Measurements from ENCODE around the gene GLRA2. TPM values are rescaled to one million over a fixed set of nuclear protein-coding genes. Genes with fewer than 3 reads are reported as not detected.

The GLRA2 gene
- polyA plus RNA-seq, 3 donors from 2014 or later, result not detected

- H3K36me3 Mint-ChIP-seq, result no peaks in the 10 kb centered on the region
- no peak overlapping the region for H3K4me3 Mint-ChIP-seq
- H3K4me1 Mint-ChIP-seq, result no peaks in the 10 kb centered on the region
- no peak overlapping the region for H3K27ac Mint-ChIP-seq
- no peaks in the 10 kb centered on the region for H3K9me3 Mint-ChIP-seq
- peaks cover 0 to 2% (median 0%) of the 10 kb centered on the region in 3 donors for H3K27me3 Mint-ChIP-seq (ENCODE audit: low read depth in 3 of 3)
- no peak for DNase-seq
These were observed 165.3 kb downstream of the GLRA2 start for GRCh38 chrX:14694611-14695010.

DNA sequence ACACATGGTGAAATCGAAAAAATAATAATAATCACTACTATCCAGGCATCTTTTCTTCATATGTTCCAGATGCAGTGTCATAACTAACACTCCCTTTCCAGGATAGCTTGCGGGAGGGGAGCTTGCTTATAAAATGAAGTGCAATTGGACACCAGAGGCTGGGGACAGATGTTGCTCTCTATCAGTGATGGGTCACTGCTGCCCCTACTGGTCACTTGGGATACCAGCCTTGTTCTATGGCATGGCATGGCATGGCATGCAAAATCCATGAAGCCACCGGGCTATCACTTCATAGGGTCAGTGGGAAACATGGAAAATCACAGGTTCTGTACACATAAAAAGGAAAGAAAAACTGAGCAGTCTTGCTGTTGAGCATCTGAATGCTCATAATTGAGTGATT is 168.1 kb downstream of the GLRA2 start:
- no peaks in the 10 kb centered on the region for H3K9me3 Mint-ChIP-seq
- H3K4me1 Mint-ChIP-seq, result no peaks in the 10 kb centered on the region
- no peak overlapping the region for H3K27ac Mint-ChIP-seq
- DNase-seq, result peak in 1 of 3 donors; percentile 1
- no peaks in the 10 kb centered on the region for H3K36me3 Mint-ChIP-seq
- no peak overlapping the region for H3K4me3 Mint-ChIP-seq
- H3K27me3 Mint-ChIP-seq (ENCODE audit: low read depth in 3 of 3), result peaks cover 0 to 2% (median 0%) of the 10 kb centered on the region in 3 donors

DNA sequence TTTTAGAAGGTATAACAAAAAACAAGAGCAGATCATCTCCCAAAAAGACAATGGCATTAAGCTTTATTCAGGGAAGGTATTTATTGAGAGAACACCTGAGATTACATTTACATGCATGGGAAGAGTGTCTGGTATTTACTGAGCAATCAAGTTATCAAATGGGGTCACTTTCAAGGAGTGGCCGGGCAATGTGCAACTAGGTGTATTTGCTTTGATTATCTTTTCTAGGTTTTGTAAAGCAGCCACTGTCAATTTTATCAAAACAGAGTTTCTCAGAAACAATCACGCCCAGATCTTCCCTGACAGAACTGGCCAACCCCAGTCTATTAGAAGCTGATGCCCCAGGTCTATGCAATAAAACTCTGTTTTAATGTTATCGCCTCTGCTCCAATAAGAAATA is 169.5 kb downstream of the GLRA2 start:
- H3K9me3 Mint-ChIP-seq, result no peaks in the 10 kb centered on the region
- H3K4me3 Mint-ChIP-seq, result no peak overlapping the region
- no peaks in the 10 kb centered on the region for H3K4me1 Mint-ChIP-seq
- H3K36me3 Mint-ChIP-seq, result no peaks in the 10 kb centered on the region
- H3K27me3 Mint-ChIP-seq (ENCODE audit: low read depth in 3 of 3), result peaks cover 0 to 4% (median 0%) of the 10 kb centered on the region in 3 donors
- H3K27ac Mint-ChIP-seq, result no peak overlapping the region
- no peak for DNase-seq

DNA sequence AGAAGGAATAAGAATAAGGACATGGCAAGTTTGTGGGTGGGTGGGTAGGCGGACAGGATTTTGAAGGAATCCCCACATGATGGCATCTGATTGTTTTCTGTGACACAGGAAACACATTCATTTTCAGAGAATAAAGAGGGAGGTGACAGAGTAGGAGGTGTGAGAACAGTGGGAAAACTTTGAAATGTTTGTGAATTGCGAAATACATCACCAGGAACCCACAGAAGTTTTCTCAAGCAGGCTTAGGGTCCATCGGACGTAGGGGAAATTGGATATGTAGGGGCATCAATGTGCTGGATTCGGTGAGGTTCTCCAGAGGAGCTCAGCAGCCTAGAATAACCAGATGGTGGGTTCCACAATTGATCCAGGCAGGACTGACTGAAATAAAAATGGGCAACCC is 171.6 kb downstream of the GLRA2 start:
- H3K36me3 Mint-ChIP-seq, result no peaks in the 10 kb centered on the region
- H3K4me1 Mint-ChIP-seq, result no peaks in the 10 kb centered on the region
- peaks cover 0 to 4% (median 0%) of the 10 kb centered on the region in 3 donors for H3K27me3 Mint-ChIP-seq (ENCODE audit: low read depth in 3 of 3)
- H3K9me3 Mint-ChIP-seq, result no peaks in the 10 kb centered on the region
- no peak for DNase-seq
- H3K4me3 Mint-ChIP-seq, result no peak overlapping the region
- no peak overlapping the region for H3K27ac Mint-ChIP-seq

DNA sequence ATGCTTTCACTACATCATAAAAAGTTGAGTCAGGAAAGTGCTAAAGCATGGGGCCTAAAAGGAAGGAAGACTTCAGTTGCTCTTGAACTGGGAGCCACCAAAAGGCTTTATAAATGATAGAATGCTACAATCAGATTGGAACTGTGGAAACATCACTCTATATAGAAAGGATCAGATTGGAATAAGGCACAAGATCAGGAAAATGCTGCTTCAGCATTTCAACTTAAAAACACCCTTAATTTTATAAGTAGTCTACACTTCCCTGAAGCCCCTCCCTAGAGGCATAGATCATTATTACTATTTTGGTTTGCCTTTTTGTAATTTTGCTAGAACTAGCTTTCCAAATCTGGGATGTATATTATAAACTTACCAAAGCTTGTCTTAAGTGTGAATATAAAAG is 172.8 kb downstream of the GLRA2 start:
- no peak overlapping the region for H3K27ac Mint-ChIP-seq
- no peak overlapping the region for H3K4me3 Mint-ChIP-seq
- H3K9me3 Mint-ChIP-seq, result no peaks in the 10 kb centered on the region
- H3K36me3 Mint-ChIP-seq, result no peaks in the 10 kb centered on the region
- no peaks in the 10 kb centered on the region for H3K4me1 Mint-ChIP-seq
- peaks cover 0 to 4% (median 0%) of the 10 kb centered on the region in 3 donors for H3K27me3 Mint-ChIP-seq (ENCODE audit: low read depth in 3 of 3)
- DNase-seq, result no peak

DNA sequence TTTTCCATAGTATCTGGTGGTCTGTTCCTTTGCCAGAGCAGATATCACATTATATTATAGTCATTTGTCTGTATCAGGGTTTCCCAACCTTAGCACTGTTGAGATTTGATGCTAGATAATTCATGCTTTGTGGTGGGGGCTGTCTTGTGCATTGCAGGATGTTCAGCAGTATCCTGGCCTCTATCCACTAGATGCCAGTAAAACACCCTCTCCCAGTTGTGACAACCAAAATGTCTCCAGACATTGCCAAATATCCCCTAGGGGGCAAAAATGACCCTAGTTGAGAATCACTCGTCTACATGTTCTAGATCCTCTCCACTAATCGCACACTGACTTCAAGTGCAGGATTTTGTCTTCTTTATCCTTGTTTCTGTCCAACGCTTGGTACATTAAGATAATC is 182.8 kb downstream of the GLRA2 start:
- no peaks in the 10 kb centered on the region for H3K36me3 Mint-ChIP-seq
- no peak for DNase-seq
- no peak overlapping the region for H3K4me3 Mint-ChIP-seq
- H3K27ac Mint-ChIP-seq, result no peak overlapping the region
- no peaks in the 10 kb centered on the region for H3K9me3 Mint-ChIP-seq
- H3K27me3 Mint-ChIP-seq (ENCODE audit: low read depth in 3 of 3), result peaks cover 0 to 4% (median 2%) of the 10 kb centered on the region in 3 donors
- H3K4me1 Mint-ChIP-seq, result no peaks in the 10 kb centered on the region

GRCh38 chrX:14717949-14718348 is 188.6 kb downstream of the GLRA2 start:
- no peak overlapping the region for H3K4me3 Mint-ChIP-seq
- H3K9me3 Mint-ChIP-seq, result peaks cover 0 to under 1% (median 0%) of the 10 kb centered on the region in 6 donors

DNA sequence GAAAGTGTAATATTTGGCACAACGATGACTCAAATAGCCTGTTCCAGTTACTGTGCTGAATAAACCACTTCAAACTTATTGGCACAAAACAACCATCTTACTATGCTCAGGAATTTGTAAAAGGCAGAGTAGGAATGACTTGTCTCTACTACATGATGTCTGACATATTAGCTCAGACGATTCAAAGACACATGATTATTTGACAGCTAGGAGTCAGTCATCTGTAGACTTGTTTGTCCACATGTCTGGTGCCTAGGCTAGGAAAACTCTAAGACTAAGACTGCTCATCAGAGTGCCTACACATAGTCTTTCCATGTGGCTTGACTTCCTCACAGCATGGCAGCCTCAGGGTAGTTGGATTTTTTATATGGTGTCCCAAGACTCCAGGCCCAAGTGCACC is 189.1 kb downstream of the GLRA2 start:
- Mint-ChIP-seq H3K27ac (no peak overlapping the region), H3K36me3 (no peaks in the 10 kb centered on the region), H3K9me3 (peaks cover 0 to 2% (median 0%) of the 10 kb centered on the region in 6 donors), H3K4me3 (no peak overlapping the region), H3K4me1 (no peaks in the 10 kb centered on the region), H3K27me3 (ENCODE audit: low read depth in 3 of 3) (peaks cover 0 to 3% (median 2%) of the 10 kb centered on the region in 3 donors)
- no peak for DNase-seq

More at GRCh38 chrX:14717949-14718348, 188.6 kb downstream of the GLRA2 start:
- Mint-ChIP-seq H3K4me1 (no peaks in the 10 kb centered on the region), H3K27ac (no peak overlapping the region), H3K36me3 (no peaks in the 10 kb centered on the region), H3K27me3 (ENCODE audit: low read depth in 3 of 3) (peaks cover 0 to 3% (median 2%) of the 10 kb centered on the region in 3 donors)
- no peak for DNase-seq

DNA sequence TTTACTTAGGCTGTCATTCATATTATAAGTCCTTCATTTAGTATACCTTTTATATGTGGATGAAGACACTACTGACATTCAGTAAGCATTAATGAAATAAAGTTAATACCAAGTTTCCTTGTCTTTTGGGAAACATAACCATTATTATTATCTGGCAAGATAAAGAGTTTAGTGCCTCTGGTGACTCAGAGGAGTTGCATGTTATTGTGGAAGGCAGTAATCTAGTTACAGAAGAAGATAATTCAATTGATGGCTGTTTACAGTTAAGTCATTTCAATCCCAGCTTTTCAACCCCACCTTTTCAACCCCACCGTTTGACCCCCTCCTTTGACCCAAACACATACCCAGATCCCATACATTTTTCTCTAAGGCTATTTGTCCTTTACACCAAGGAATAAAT is 199.7 kb downstream of the GLRA2 start:
- no peak for DNase-seq
- peaks cover 0 to 6% (median 2%) of the 10 kb centered on the region in 3 donors for H3K27me3 Mint-ChIP-seq (ENCODE audit: low read depth in 3 of 3)
- peaks cover 0 to 7% (median under 1%) of the 10 kb centered on the region in 6 donors for H3K9me3 Mint-ChIP-seq
- H3K36me3 Mint-ChIP-seq, result no peaks in the 10 kb centered on the region
- no peaks in the 10 kb centered on the region for H3K4me1 Mint-ChIP-seq
- no peak overlapping the region for H3K27ac Mint-ChIP-seq
- H3K4me3 Mint-ChIP-seq, result no peak overlapping the region

DNA sequence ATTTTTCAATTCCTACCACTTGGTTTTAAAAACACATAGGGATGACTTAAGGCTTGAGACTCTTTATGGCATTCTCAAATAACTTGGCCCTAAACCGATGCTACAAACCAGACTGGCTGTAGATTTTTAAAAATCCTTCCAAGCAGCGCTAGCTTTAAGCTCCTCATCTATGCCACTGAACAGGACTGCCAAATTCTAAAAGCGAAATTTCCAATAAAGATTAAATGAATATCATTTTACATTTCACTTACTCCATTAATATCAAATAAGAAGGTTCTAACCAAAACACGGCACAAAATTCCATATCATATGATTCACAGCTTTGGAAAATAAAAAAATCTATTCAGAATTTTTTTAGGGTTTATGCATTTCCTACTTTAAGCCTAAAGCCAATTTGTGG is 209.3 kb downstream of the GLRA2 start:
- H3K36me3 Mint-ChIP-seq, result no peaks in the 10 kb centered on the region
- H3K27ac Mint-ChIP-seq, result no peak overlapping the region
- no peak for DNase-seq
- no peak overlapping the region for H3K4me3 Mint-ChIP-seq
- no peaks in the 10 kb centered on the region for H3K27me3 Mint-ChIP-seq (ENCODE audit: low read depth in 3 of 3)
- no peaks in the 10 kb centered on the region for H3K4me1 Mint-ChIP-seq
- H3K9me3 Mint-ChIP-seq, result peaks cover 0 to 3% (median under 1%) of the 10 kb centered on the region in 6 donors

GRCh38 chrX:14753441-14753840 is 224.1 kb downstream of the GLRA2 start:
- Mint-ChIP-seq H3K36me3 (no peaks in the 10 kb centered on the region), H3K4me3 (no peak overlapping the region), H3K27ac (no peak overlapping the region), H3K27me3 (ENCODE audit: low read depth in 3 of 3) (peaks cover 0 to 9% (median 5%) of the 10 kb centered on the region in 3 donors), H3K9me3 (peaks cover 0 to 3% (median 1%) of the 10 kb centered on the region in 6 donors), H3K4me1 (no peaks in the 10 kb centered on the region)
- DNase-seq, result no peak

DNA sequence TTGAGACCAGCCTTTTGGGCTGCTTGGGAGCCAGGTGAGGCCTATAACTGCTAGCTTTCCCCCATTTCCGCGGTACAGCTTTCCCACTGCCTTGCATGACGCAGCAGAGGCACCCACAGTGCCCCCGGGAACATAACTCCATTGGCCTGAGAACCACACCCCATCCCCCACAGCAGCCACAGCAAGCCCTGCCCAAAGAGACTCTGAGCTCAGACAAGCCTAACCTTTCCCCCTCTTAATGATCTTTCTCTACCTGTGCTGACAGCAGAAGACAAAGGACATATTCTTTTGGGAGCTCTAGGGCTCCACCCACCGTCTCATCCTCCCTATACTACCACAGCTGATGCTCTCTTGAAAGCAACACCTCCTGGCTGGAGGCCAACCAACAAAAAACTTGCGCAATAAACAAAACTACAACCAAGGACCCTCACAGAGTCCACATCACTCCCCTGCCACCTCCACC is 228.7 kb downstream of the GLRA2 start:
- Mint-ChIP-seq H3K27ac (no peak overlapping the region), H3K4me3 (no peak overlapping the region), H3K4me1 (no peaks in the 10 kb centered on the region), H3K27me3 (ENCODE audit: low read depth in 3 of 3) (peaks cover 0 to 6% (median 6%) of the 10 kb centered on the region in 3 donors), H3K9me3 (peaks cover 0 to 7% (median 1%) of the 10 kb centered on the region in 6 donors), H3K36me3 (no peaks in the 10 kb centered on the region)
- no peak for DNase-seq

- H3K9me3 Mint-ChIP-seq, result peaks cover 0 to 19% (median 9%) of the 10 kb centered on the region in 6 donors
- H3K36me3 Mint-ChIP-seq, result no peaks in the 10 kb centered on the region
- no peak overlapping the region for H3K4me3 Mint-ChIP-seq
- H3K27me3 Mint-ChIP-seq (ENCODE audit: low read depth in 3 of 3), result peaks cover 0 to 7% (median 5%) of the 10 kb centered on the region in 3 donors
- H3K27ac Mint-ChIP-seq, result no peak overlapping the region
- DNase-seq, result no peak
- no peaks in the 10 kb centered on the region for H3K4me1 Mint-ChIP-seq
These were observed 246.1 kb downstream of the GLRA2 start for GRCh38 chrX:14775416-14775815.

DNA sequence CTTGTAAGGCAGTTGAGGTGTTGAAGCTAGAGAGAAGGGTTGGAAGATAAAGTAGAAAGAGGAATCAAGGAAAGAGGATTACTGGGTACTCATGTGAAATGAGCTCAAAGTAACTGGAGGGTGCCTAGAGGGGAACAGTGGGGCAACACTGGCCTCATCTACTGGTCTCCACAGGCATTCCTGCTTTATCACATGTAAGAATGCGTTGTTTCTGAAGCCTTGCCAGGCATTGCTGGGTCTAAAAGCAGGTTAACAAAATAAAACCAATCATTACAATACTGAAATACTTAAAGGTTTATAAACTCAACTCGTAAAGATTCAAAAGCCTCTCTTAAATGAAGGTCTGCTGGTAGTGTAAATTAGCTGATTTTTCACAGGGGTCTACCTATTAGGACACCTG is 247.6 kb downstream of the GLRA2 start:
- Mint-ChIP-seq H3K4me3 (no peak overlapping the region), H3K27ac (no peak overlapping the region), H3K27me3 (ENCODE audit: low read depth in 3 of 3) (peaks cover 0 to 8% (median 5%) of the 10 kb centered on the region in 3 donors)

GRCh38 chrX:14777525-14777924 is 248.2 kb downstream of the GLRA2 start:
- Mint-ChIP-seq H3K27ac (no peak overlapping the region), H3K4me1 (no peaks in the 10 kb centered on the region), H3K36me3 (no peaks in the 10 kb centered on the region), H3K4me3 (no peak overlapping the region), H3K9me3 (peaks cover 0 to 9% (median 0%) of the 10 kb centered on the region in 6 donors), H3K27me3 (ENCODE audit: low read depth in 3 of 3) (peaks cover 0 to 8% (median 5%) of the 10 kb centered on the region in 3 donors)
- no peak for DNase-seq

More for the DNA sequence above, 247.6 kb downstream of the GLRA2 start:
- Mint-ChIP-seq H3K9me3 (peaks cover 0 to 9% (median 0%) of the 10 kb centered on the region in 6 donors), H3K4me1 (no peaks in the 10 kb centered on the region), H3K36me3 (no peaks in the 10 kb centered on the region)
- DNase-seq, result no peak
